Neural cell (in vitro differentiated cells): ENCODE results near the gene HPDL. TPM values are rescaled to one million over a fixed set of nuclear protein-coding genes. Genes with fewer than 3 reads are reported as not detected.

ENCODE experiments used
- H2AFZ ChIP-seq: fragments of 200-600, 300-800 bp; sonication (generic), shearing (Covaris generic); 2 replicates; pipeline ENCODE4 v1.6.0; 2014; ENCODE audit warnings: low read depth, mild to moderate bottlenecking, antibody characterized with exemption, low read length, moderate library complexity
- H3F3A ChIP-seq: fragments of 200-600 bp; shearing (Covaris generic); 2 replicates; pipeline ENCODE4 v1.6.1; 2016; ENCODE audit warnings: mild to moderate bottlenecking, moderate library complexity, mixed read lengths, antibody characterized with exemption, low read length; ENCODE audit not compliant: insufficient read depth, poor library complexity, severe bottlenecking
- H3K27ac ChIP-seq: fragments of 200-600, 300-800 bp; sonication (generic), shearing (Covaris generic); 2 replicates; pipeline ENCODE4 v1.5.1; 2014; ENCODE audit warnings: mild to moderate bottlenecking, low read length, moderate library complexity
- H3K27me3 ChIP-seq: fragments of 300-800, 200-600 bp; sonication (generic), shearing (Covaris generic); 2 replicates; pipeline ENCODE4 v1.6.0; 2014; ENCODE audit warnings: mild to moderate bottlenecking, low read depth, low read length, moderate library complexity; ENCODE audit not compliant: insufficient read depth
- H3K36me3 ChIP-seq: fragments of 300-800, 200-600 bp; sonication (generic), shearing (Covaris generic); 2 replicates; pipeline ENCODE4 v1.5.1; 2014; ENCODE audit warnings: mild to moderate bottlenecking, antibody characterized with exemption, low read length, moderate library complexity; ENCODE audit not compliant: insufficient read depth
- H3K4me2 ChIP-seq: fragments of 300-800, 200-600 bp; sonication (generic), shearing (Covaris generic); 2 replicates; pipeline ENCODE4 v1.6.0; 2014; ENCODE audit warnings: mild to moderate bottlenecking, low read length
- H3K4me3 ChIP-seq: fragments of 300-800, 200-600 bp; sonication (generic), shearing (Covaris generic); 2 replicates; pipeline ENCODE4 v1.5.1; 2014; ENCODE audit warnings: mild to moderate bottlenecking, low read length, moderate library complexity
- H3K79me2 ChIP-seq: fragments of 200-600 bp; shearing (Covaris generic); replicated peaks from 2 replicates; pipeline ENCODE4 v1.6.0; 2014; ENCODE audit warnings: mild to moderate bottlenecking, low read length, moderate library complexity; ENCODE audit not compliant: insufficient read depth
- H3K9ac ChIP-seq: fragments of 300-800, 200-600 bp; sonication (generic), shearing (Covaris generic); 2 replicates; pipeline ENCODE4 v1.6.1; 2016; ENCODE audit warnings: mild to moderate bottlenecking, low read length, mixed read lengths
- H3K9me2 ChIP-seq: fragments of 200-600 bp; shearing (Covaris generic); 2 replicates; pipeline ENCODE4 v1.6.1; 2016; ENCODE audit warnings: mild to moderate bottlenecking, low read length, mixed read lengths; ENCODE audit not compliant: insufficient read depth
- H3K9me3 ChIP-seq: fragments of 200-600, 300-800 bp; sonication (generic), shearing (Covaris generic); 2 replicates; pipeline ENCODE4 v1.6.1; 2016; ENCODE audit warnings: mild to moderate bottlenecking, mixed run types, low read length, moderate library complexity, mixed read lengths
- H4K20me1 ChIP-seq: fragments of 200-600 bp; shearing (Covaris generic); 2 replicates; pipeline ENCODE4 v1.6.1; 2016; ENCODE audit warnings: mild to moderate bottlenecking, mixed run types; ENCODE audit not compliant: insufficient read depth
- CTCF ChIP-seq: fragments of 450-650 bp; IDR thresholded peaks from 2 replicates; pipeline ENCODE4 v1.5.1; 2014; ENCODE audit warnings: antibody characterized with exemption, mild to moderate bottlenecking, moderate library complexity; ENCODE audit not compliant: poor library complexity, severe bottlenecking
- EP300 ChIP-seq: fragments of 450-650 bp; conservative IDR thresholded peaks from 2 replicates; pipeline ENCODE4 v1.6.1; 2014; ENCODE audit warnings: antibody characterized with exemption, mild to moderate bottlenecking, moderate library complexity; ENCODE audit not compliant: poor library complexity, severe bottlenecking
- EZH2 ChIP-seq: fragments of 200-600, 300-800 bp; shearing (Covaris generic), sonication (generic); IDR thresholded peaks from 2 replicates; pipeline ENCODE4 v1.6.1; 2014; ENCODE audit warnings: antibody characterized with exemption, low read length, borderline replicate concordance, mild to moderate bottlenecking; ENCODE audit not compliant: insufficient read depth, poor library complexity, severe bottlenecking
- MXI1 ChIP-seq: fragments of 450-650 bp; conservative IDR thresholded peaks from 2 replicates; pipeline ENCODE4 v1.6.1; 2014; ENCODE audit warnings: antibody characterized with exemption, mild to moderate bottlenecking; ENCODE audit not compliant: poor library complexity, severe bottlenecking
- POLR2AphosphoS5 ChIP-seq: IDR thresholded peaks from 2 replicates; pipeline ENCODE4 v1.6.1; 2012
- RAD21 ChIP-seq: fragments of 450-650 bp; conservative IDR thresholded peaks from 2 replicates; pipeline ENCODE4 v1.6.1; 2014; ENCODE audit warnings: antibody characterized with exemption, mild to moderate bottlenecking, moderate library complexity
- REST ChIP-seq: IDR thresholded peaks from 2 replicates; pipeline ENCODE4 v1.6.1; 2012; ENCODE audit warnings: borderline replicate concordance
- SMC3 ChIP-seq: fragments of 450-650 bp; conservative IDR thresholded peaks from 2 replicates; pipeline ENCODE4 v1.6.1; 2014; ENCODE audit warnings: antibody characterized with exemption, mild to moderate bottlenecking, moderate library complexity; ENCODE audit not compliant: poor library complexity
- TAF1 ChIP-seq: IDR thresholded peaks from 2 replicates; pipeline ENCODE4 v1.6.1; 2012; ENCODE audit warnings: low read depth
- polyA plus RNA-seq: library from polyadenylated mRNA; depleted of rRNA; stranded (reverse); fragments of >200 nt; gene quantifications from 2 replicates; pipeline ENCODE4 v1.2.3, GENCODE V29; 2014

The HPDL gene
- polyA plus RNA-seq, 1 donor from 2014 or later: not detected

GRCh38 chr1:45306905-45307304 is 19.8 kb upstream of the HPDL start:
- no peaks in the 10 kb centered on the region for H3K27me3 ChIP-seq
- H4K20me1 ChIP-seq: no peaks in the 10 kb centered on the region
- H3K9me2 ChIP-seq: no peaks in the 10 kb centered on the region
- TF ChIP-seq POLR2AphosphoS5 (no peak), REST (no peak), CTCF (no peak), TAF1 (no peak), EZH2 (no peak)
- no peak overlapping the region for H3K27ac ChIP-seq
- H3K36me3 ChIP-seq: no peaks in the 10 kb centered on the region
- no peaks in the 10 kb centered on the region for H3K79me2 ChIP-seq
- H3K9me3 ChIP-seq: no peaks in the 10 kb centered on the region
- H2AFZ ChIP-seq: no peak overlapping the region
- no peak overlapping the region for H3K4me2 ChIP-seq
- H3F3A ChIP-seq: no peaks in the 10 kb centered on the region
- no peak overlapping the region for H3K9ac ChIP-seq
- no peak overlapping the region for H3K4me3 ChIP-seq

- no peaks in the 10 kb centered on the region for H3K79me2 ChIP-seq
- H3K9me2 ChIP-seq: no peaks in the 10 kb centered on the region
- no peaks in the 10 kb centered on the region for H3F3A ChIP-seq
- no peak overlapping the region for H2AFZ ChIP-seq
- H4K20me1 ChIP-seq: no peaks in the 10 kb centered on the region
- no peaks in the 10 kb centered on the region for H3K27me3 ChIP-seq
- TF ChIP-seq EZH2 (no peak), RAD21 (no peak), EP300 (no peak), SMC3 (no peak)
- no peak overlapping the region for H3K4me2 ChIP-seq
- no peak overlapping the region for H3K9ac ChIP-seq
- H3K36me3 ChIP-seq: no peaks in the 10 kb centered on the region
- H3K9me3 ChIP-seq: no peaks in the 10 kb centered on the region
- H3K4me3 ChIP-seq: no peak overlapping the region
- no peak overlapping the region for H3K27ac ChIP-seq
Measured at GRCh38 chr1:45314266-45314665, 12.4 kb upstream of the HPDL start.

GRCh38 chr1:45317166-45317565 is 9.5 kb upstream of the HPDL start:
- no peaks in the 10 kb centered on the region for H3K27me3 ChIP-seq
- TF ChIP-seq EZH2 (no peak), POLR2AphosphoS5 (no peak), RAD21 (no peak), CTCF (no peak), MXI1 (no peak), REST (no peak), SMC3 (no peak), EP300 (no peak), TAF1 (no peak)
- H3K4me3 ChIP-seq: no peak overlapping the region
- H4K20me1 ChIP-seq: no peaks in the 10 kb centered on the region
- H3K79me2 ChIP-seq: no peaks in the 10 kb centered on the region
- no peak overlapping the region for H3K9ac ChIP-seq
- no peak overlapping the region for H3K4me2 ChIP-seq
- H2AFZ ChIP-seq: no peak overlapping the region
- no peaks in the 10 kb centered on the region for H3F3A ChIP-seq
- H3K9me3 ChIP-seq: no peaks in the 10 kb centered on the region
- no peaks in the 10 kb centered on the region for H3K36me3 ChIP-seq
- H3K27ac ChIP-seq: no peak overlapping the region
- no peaks in the 10 kb centered on the region for H3K9me2 ChIP-seq
